NCI-H82 treated with DMSO at 0.1 percent for 48 hours (cell line): ENCODE measurements around the gene KCNG4.
A peak's percentile ranks its signal among the peaks of the same experiment; 100 is the strongest.

Experiments used
- DNase-seq: peaks from one replicate; lab custom pipeline; 2025; ENCODE audit not compliant: unreplicated experiment; lab: John Stamatoyannopoulos, UW

KCNG4 gene

DNA sequence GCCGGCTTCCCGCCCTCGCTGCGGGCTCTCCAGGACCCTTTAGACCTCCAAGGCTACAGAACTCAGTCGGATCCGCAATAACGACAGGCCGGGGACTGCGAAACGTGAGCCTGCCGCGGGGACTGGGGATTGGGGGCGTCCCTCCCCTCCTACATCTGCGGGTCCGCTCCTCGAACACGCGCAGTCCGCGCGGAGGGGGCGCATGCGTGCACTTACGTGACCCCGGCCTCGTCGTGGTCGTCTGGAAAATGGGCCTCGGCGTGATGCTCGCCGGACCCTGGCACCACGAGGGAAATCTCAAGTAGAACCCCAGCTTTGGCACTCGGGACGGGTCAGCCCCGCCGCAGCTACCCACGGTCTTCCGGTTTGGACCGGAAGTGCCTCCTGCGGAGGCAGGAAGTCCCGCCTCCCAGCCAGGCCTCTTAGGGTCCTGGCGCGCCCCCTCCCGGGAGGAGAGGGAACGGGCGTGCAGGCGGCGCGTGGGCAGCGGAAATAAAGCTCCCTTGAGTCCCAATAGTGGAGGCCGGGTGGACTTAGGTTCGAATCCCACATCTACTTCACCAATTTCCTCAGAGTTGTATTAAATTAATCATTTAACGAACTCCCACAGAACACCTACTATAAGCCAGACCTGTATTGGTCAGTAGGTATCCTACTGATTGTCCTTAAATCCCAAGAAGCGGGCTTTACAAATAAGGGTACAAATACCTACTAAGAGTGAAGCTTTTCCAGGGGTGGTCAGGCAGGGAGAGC lies 53.0 kb downstream of the KCNG4 start, which contains the start of gene TAF1C:
Gene TAF1C, minus strand, starts transcription at position 373 of the 753 bp plus-strand sequence. CDS start 2,069 bp downstream, outside the sequence.
- peak; percentile 47 for DNase-seq

DNA sequence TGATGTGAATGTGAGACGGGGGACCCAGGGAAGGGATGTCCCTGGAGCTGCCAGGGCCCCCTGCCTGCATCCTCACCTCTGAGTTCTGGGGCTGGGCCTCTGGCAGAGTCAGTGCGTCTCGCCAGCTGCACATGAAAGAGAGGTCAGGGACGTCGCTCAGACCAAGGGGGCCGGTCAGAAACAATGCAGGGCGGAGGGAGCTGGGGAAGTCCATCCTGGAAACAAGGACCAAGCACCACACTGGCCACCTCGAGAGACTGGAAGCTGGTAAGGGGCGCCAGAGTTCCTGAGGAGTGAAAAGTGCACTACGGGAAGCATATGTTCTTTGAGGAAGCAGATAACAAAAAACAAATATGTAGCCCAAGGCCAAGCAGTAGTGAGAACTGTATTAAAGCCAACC lies 55.0 kb downstream of the KCNG4 start:
- DNase-seq, result no peak

DNA sequence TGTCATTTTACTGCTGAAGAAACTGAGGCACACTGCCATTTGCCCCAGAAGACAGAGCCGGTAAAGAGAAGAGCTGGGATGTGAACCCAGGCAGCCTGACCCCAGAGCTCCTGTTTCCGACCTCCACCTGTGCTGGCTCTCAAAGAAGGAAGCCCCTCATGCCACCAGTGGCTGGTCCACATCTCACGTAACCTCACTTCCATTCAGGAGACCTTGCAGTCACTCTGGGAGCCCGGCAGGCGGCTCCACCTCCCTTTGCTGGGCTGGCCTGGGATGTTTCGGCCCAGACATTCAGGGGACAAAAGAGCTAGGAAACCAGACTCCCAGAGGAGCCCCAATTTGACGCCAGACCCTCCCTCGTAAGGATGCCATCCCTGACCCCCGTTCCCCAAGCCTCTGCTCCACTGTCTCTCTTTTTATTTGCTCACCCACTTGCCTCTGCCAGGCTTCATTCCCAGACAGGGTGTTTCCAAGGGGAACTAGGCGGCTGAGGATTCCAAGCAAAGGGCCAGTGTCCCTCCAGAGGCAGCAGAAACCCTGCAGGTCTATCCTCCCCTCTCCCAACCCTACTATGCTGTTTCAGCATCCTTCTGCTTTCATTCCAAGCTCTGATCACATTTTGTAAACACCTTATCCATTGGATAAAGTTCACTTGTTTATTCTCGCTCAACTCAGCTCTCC lies 55.8 kb downstream of the KCNG4 start:
- no peak for DNase-seq

DNA sequence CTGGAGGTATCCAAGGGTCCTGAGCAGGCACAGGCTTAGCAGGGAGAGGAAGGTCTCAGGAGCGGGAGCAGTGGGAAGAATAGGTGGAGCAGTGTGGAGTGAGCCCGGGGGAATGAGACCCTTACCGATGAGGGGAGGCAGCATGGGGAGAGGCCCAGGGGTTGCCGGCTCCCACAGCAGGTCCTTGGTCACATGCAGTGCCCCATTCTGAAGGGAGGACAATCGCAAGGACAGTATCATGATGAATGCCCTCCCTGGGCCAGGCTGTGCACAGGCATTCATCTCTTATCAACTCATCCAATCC lies 56.3 kb downstream of the KCNG4 start:
- no peak for DNase-seq

DNA sequence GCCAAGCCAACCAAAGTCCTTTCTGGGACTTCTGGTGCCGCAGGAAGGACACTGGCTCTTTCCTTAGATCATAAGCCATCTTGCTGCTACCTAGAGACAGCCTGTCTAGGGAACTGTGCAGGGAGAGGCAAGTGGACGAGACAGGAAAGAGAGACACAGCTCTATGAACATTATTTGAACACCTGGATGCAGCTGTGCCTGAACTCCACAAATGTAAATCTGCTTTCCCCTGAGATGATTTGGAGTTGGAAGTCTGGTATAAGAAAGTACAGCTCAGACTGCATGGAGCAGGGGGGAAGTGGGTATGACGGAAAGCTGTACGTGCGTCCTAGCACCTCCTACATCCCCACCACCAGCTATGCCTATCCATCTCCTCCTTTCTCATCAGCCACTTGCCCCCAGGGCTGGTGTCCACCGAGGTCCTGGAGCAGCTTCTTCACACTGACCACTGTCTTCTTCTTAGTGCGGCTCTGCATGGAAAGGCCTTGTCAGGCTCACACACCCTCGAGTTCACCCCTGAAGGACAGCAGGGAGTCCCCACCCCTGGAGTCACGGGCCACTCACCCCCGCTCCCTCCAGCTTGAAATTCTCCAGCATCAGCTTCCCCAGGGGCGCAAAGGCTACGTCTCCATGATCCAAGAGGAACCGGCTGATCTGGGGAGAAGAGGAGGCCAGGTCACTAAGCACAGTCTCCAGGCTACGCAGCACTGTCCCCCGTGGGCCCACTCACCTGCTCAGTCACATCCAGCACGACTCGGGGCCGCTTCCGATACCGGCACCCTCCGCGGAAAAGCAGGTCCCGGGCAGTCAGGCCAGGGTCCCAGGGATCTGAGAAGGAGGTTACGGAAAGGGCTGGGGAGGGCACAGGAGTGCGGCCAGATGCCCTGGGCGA lies 56.9 kb downstream of the KCNG4 start:
- DNase-seq, result no peak

DNA sequence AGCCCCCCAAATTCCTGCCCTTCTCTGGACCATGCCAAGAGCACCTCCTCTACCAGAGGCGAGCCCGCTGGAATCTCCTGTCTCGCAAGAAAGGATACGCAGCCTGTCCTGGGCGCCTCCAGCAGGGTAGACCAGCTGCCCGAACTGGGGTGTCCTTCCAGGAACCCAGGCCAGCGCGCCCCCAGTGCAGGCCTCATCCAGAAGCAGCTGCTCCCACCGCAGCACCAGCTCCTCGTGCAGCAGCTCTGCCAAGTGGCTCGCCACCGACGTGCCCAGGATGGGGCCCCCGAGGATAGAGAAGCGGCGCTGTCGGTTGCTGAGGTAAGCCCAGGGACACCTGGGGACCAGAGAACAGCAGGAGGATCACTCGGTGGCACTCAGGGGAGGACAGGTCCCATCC lies 57.7 kb downstream of the KCNG4 start:
- no peak for DNase-seq

DNA sequence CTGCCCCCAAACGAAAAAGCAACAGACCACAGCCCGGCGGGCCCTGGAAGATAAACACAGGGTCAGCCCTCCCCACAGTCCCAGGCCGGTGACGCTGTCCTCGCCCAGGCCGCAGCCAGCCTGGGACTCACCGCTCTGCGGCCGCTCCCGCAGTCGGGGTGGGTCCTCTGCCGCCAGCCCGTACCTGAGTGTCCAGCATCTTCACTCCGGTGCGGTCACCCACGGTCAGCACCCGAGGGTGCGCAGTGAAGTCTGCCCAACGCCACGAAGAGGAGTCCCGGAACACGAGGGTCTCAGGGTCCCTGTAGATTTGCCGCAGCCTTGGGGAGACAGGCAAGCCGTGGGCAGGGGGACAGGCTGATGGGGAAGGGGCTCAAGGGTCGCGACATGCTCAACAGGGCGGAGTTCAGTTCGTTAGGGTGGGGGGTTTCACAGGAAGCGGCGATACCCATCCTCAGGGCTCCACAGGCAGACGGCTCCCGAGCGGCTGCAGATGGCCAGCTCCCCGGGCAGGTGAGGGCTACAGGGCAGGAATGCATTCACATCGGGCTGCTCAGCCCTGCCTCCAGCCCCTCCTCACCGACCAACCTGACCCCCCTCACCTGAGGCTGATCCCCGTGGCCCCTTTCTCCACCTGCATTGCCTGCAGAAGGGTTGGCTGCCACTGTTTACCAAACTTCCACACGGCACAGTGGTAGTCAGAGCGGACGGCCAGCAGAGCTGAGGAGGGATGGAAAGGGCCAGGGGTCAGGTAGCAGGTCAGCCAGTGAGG lies 58.5 kb downstream of the KCNG4 start:
- DNase-seq, result no peak

DNA sequence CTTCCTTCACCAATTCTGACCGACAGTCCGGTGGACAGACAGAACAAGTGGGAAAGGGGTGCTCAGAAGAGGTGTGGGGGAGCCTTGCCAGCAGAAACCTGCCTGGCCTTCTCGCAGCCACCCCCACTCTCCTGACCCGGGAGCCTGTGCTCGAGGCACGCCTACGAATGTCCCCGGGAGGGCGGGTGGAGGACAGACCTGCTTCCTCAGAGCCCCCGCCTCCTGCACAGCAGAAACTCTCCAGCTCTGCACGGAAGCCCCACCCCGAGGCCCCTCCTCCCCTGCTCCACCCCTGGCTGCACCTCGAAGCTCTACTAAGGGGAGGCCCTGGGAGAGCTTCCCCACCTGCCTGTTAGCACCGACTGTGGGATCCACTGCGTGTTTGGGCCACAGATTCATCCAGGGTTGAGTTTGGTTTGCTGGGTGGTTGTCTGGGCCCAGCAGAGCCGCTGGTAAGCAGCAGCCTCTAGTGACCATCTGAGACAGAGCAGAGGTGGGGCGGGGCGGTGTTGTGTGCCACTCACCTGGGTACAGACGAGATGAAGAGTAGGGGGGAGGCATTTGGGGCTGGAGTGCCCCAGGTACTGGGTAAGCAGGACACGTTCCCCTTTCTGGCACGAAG lies 59.2 kb downstream of the KCNG4 start:
- DNase-seq, result no peak

DNA sequence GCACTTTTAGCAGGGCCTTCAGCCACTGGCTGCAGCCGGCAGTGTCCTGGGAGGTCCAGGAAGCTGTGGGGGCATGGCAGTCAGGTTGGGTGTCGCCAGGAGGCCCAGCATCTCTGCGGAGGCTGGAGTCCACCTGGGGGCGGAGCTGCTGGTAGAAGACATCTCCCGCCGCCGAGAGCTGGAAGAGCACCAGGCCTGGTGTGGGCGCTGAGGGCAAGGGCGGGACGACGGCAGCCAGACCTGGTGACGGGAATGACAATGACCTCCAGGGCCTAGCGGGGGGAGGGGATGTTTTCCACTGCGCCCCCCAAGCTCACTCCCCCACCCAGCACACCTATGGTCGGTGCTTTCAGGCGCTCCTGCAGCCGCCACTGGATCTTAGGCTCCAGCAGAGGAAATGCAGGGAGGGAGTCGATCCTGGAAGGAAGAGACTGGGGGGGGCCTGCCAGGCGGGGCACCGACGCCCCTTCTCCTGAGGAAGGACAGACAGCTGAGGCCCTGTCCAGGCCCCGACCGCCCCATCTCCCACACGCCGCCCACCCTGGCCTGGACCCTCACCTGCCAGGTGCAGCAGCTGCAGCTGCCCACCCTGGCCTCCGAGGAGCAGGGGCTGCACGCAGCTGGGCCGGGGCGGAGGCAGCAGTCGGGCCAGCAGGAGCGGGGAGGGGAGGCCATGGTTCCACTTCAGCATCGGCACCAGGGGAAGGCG lies 60.0 kb downstream of the KCNG4 start:
- DNase-seq, result no peak

DNA sequence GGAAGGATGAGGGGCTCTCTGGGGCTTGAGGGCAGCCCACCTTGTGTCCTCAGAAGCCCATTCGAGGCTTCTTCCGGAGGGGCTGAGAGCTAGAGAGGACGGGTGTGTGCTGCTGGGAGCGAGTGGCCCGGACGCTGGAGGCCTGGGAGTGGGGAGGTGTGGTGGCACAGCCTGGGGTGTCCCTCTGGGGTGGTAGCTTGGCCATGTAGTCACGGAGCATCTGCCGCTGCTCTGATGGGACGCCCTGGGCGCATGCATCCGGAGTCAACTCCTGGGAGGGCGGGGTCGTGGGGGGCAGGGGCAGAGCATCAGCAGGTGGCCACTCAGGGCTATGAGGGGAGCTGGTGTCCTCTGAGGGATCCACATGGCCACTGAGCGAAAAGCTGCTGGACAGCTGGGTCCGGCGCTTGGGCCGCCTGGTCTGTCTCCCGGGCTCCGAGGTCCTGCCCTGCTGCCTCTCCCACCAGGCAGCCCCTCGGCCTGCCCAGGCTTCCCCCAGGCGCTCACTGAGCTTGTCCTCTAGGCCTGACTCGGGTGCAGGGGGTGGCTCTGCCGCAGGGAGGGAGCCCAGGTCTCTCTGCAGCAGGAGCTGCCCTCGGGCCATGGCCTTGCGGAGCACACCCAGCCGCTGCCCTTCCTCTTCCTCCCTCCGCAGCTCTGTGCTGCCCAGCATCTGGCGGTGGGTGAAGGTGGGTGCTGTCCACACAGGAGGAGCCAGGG lies 60.8 kb downstream of the KCNG4 start:
- DNase-seq, result no peak

DNA sequence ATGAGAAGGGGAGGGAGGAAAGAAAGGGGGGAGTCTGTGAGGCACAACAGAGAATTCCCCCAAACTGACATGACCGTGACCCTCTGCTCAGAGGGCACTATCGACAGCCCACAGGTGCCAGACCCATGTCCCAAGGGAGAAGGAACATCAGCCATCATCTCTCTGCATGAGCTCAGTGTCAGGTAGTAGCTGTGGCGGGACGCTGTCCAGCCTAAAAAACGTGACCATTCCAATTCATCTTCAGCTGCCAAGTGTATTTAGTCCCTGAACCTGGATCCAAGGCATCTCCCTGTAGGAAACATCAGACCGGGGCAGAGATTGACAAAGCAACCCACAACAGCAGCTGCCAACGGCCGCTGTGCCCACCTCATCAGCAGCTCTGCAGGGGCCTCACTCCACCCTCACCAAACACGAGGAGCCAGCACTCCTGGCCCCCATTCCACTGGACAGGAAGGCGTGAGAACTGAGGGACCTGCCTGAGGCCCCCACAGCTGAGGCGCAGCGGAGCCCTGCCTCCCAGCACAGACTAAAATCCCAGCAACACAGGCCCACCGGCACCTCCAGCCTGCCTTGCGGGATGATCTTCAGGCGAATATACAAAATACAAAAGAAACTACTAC lies 61.6 kb downstream of the KCNG4 start:
- no peak for DNase-seq

DNA sequence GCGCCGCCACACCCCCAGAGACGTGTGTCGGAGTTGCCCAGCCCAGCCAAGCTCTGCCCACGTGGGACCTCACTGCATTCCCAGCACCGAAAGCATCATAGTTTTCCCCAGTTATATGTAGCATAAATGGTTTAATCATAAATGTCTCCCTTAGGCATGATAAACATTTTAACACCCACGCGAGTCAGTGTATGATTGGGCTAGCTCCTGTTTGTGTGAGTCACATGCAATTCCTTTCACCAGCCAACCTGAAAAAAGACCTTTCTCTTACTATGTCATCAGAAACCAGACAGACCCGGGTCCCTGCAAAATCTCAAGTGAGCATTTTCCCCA lies 62.1 kb downstream of the KCNG4 start:
- no peak for DNase-seq

DNA sequence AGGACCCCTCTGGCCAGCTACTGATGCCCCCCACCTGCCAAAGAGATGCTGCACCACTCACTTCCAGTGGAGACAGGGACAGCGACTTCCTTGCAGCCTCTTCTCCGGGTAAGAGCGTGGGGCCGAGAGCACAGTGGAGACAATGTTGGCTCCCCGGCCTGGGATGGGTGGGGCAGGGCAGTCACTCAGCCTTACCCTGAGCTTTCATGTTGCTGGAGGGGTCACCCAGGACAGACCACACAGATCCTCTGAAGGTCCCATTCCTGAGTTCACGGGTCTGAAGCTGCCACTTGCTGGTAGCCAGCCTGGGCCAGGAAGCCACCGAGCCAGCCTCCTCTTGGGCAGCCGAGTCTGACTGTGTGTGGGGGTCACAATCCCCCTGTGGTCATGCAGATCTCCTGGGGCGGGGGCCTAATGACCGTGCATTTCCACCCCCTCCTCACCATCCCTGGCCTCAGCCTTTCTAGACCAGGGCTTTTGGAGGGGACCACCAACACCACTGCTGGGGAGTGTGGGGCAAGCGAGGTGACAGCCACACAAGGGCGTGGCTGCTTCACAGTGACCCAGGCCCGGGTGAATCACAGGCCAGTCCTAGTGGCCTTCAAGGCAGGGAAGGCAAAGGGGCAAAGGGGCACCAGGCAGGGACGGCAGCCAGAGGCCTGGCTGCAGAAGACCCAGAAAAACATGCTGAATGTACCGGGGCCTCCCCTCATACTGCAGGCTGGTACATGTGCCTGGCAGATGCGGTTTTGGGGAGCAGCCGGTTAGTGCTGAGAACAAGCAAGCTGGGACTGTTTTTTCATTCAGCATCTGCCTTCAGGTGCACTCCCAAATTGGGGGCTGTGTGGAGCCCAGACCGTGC lies 63.4 kb downstream of the KCNG4 start:
- DNase-seq, result no peak

DNA sequence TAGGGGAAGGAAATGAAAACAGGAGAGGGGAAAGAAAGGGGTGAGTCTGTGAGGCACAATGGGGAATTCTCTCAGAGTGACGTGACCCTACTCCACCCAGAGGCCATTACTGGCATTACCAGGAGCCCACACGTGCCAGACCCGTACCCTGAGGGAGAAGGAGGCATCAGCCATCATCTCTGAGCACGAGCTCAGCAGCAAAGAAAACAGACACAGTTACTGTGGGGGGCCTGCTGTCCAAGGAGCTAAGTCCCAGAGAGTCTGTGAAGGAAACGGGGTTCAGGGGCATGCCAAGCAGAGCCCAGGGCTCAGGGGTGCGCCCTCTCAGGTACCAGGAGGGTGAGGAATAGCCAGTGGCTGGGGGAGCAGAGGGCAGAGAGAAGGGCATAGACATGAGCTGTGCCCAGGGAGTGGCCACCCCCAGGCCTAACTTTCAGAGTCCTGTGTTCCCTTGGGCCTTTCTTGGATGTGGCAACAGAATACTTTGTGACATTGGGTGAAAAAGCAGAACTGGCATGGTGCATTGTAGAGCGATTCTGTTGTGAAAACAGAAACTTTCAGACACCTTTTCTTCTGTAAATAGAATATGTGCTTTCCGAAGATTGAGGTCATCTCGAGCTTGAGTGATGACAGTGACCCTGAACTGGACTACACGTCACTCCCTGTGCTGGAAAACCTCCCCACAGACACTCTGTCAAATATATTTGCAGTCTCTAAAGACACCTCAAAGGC lies 64.3 kb downstream of the KCNG4 start:
- peak; percentile 57 for DNase-seq

DNA sequence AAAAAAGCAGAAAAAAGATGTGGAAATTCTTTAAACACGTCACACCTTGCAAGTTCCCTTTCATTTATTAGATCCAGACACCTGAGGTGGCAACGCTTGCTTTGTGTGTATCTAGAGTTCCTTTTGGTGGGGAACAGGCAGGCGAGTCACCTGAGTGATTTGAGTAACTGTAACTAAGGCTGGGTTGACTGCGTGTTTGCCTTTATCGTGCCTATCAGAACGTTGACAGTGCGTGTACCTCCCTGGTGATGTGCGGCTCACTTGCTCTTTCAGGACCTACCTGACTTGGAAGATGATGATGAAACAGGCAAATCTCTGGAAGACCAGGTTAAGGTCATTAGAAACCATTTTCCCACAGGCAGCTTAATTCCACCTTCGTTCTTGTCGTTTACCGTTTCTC lies 65.4 kb downstream of the KCNG4 start:
- no peak for DNase-seq

DNA sequence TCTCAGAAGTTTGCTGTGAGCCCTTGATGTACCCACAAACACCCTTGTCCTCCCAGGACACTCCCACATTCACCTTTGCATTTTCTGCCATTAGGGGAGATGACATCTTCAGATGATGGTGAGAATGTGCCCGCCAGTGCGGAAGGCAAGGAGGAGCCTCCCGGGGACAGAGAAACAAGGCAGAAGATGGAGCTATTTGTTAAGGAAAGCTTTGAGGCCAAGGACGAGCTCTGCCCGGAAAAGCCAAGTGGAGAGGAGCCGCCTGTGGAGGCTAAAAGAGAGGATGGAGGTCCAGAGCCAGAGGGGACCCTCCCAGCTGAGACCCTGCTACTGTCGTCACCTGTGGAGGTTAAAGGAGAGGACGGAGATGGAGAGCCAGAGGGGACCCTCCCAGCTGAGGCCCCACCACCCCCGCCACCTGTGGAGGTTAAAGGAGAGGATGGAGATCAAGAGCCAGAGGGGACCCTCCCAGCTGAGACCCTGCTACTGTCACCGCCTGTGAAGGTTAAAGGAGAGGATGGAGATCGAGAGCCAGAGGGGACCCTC lies 70.0 kb downstream of the KCNG4 start:
- DNase-seq, result no peak
